ENCODE data around the gene PHTF1.
"Not testable (repeated sequence)": the region's sequence is repeated elsewhere in the genome, so short reads cannot be mapped to it uniquely, and the experiment has no call there.

Gene PHTF1

DNA sequence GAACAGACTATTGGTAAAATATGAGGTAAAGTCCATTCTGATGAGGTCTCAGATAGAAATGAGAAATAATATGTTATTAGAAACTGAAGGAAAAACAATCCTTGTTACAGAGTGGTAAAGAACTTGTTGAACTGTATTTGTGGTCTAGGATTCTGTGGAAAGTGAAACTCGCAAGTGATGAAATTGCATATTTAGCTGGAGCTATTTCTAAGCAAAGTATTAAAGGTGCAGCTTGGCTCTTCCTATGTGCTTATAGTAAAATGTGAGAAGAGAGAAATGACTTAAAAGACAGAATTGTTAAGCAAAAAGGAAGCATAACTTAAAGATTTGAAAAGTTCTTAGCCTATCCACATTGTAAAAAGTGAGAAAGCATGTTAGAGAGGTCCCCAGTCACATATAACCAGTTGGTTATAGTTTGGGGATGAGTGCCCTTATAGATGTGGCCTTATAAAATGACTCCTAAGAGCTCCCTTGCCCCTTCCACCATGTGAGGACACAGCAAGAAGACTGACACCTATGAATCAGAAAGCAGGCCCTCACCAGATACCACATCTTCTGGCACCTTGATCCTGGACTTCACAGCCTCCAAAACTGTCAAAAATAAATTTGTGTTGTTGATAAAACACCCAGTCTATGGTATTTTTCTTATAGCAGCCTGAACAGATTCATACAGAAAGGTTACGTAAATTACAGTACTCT, 24.8 kb downstream of the PHTF1 start:
- H3K9me3 ChIP-seq (ENCODE audit: control insufficient read depth in 2 of 2, low read length in 2 of 2), result no peaks in the 10 kb centered on the region
- H3K4me3 ChIP-seq (ENCODE audit: low read length in 2 of 2), result no peak overlapping the region
- H3K36me3 ChIP-seq (ENCODE audit: control insufficient read depth in 2 of 2, insufficient read depth in 2 of 2, low read length in 2 of 2), result peaks cover 3 to 14% of the 10 kb centered on the region in 2 donors
- no peak overlapping the region for H3K9ac ChIP-seq (ENCODE audit: low read depth in 1 of 2, low read length in 2 of 2)
- H3K27me3 ChIP-seq (ENCODE audit: control insufficient read depth in 2 of 2, insufficient read depth in 2 of 2, low read length in 2 of 2), result no peaks in the 10 kb centered on the region
- no peaks in the 10 kb centered on the region for H3K4me1 ChIP-seq (ENCODE audit: control insufficient read depth in 2 of 2, insufficient read depth in 2 of 2, low read length in 2 of 2)
- H3K27ac ChIP-seq (ENCODE audit: low read depth in 2 of 2, low read length in 2 of 2), result no peak overlapping the region

DNA sequence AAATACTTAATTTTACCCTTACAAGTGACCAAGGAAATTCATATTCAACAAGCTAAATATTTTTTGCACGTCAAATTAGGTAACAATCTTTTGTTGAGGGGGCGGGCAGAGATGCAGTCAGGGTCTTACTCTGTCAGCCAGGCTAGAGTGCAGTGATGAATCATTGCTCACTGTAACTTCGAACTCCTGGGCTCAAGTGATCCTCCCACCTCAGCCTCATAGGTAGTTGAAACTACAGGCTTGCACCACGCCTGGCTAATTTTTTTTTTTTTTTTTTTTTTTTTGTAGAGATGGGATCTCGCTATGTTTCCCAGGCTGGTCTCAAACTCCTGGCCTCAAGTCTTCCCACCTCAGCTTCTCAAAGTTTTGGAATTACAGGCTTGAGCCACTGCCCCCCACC, 26.5 kb downstream of the PHTF1 start:
- no peaks in the 10 kb centered on the region for H3K4me1 ChIP-seq (ENCODE audit: control insufficient read depth in 2 of 2, insufficient read depth in 2 of 2, low read length in 2 of 2)
- peaks cover 4 to 10% of the 10 kb centered on the region in 2 donors for H3K36me3 ChIP-seq (ENCODE audit: control insufficient read depth in 2 of 2, insufficient read depth in 2 of 2, low read length in 2 of 2)
- H3K4me3 ChIP-seq (ENCODE audit: low read length in 2 of 2), result no peak overlapping the region
- H3K27me3 ChIP-seq (ENCODE audit: control insufficient read depth in 2 of 2, insufficient read depth in 2 of 2, low read length in 2 of 2), result no peaks in the 10 kb centered on the region
- H3K9ac ChIP-seq (ENCODE audit: low read depth in 1 of 2, low read length in 2 of 2), result no peak overlapping the region
- H3K27ac ChIP-seq (ENCODE audit: low read depth in 2 of 2, low read length in 2 of 2), result no peak overlapping the region
- H3K9me3 ChIP-seq (ENCODE audit: control insufficient read depth in 2 of 2, low read length in 2 of 2), result no peaks in the 10 kb centered on the region

DNA sequence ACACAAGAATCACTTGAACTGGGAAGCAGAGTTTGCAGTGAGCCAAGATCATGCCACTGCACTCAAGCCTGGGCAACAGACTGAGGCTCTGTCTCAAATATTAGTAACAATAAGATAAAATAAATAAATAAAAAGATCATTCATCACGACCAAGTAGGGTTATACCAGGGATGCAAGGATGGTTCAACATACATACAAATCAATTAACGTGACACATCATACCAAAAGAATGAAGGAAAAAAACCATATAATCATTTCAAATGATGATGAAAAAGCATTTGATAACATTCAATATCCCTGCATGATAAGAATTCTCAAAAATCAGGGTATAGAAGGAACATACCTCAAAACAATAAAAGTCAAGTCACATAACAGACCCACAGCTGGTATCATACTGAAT, 38.3 kb downstream of the PHTF1 start:
- Histone ChIP-seq H3K27me3 (ENCODE audit: control insufficient read depth in 2 of 2, insufficient read depth in 2 of 2, low read length in 2 of 2) (no peaks in the 10 kb centered on the region), H3K27ac (ENCODE audit: low read depth in 2 of 2, low read length in 2 of 2) (no peak overlapping the region), H3K9me3 (ENCODE audit: control insufficient read depth in 2 of 2, low read length in 2 of 2) (no peaks in the 10 kb centered on the region), H3K9ac (ENCODE audit: low read depth in 1 of 2, low read length in 2 of 2) (no peak overlapping the region), H3K36me3 (ENCODE audit: control insufficient read depth in 2 of 2, insufficient read depth in 2 of 2, low read length in 2 of 2) (peaks cover 0 to 3% of the 10 kb centered on the region in 2 donors), H3K4me3 (ENCODE audit: low read length in 2 of 2) (no peak overlapping the region), H3K4me1 (ENCODE audit: control insufficient read depth in 2 of 2, insufficient read depth in 2 of 2, low read length in 2 of 2) (no peaks in the 10 kb centered on the region)

DNA sequence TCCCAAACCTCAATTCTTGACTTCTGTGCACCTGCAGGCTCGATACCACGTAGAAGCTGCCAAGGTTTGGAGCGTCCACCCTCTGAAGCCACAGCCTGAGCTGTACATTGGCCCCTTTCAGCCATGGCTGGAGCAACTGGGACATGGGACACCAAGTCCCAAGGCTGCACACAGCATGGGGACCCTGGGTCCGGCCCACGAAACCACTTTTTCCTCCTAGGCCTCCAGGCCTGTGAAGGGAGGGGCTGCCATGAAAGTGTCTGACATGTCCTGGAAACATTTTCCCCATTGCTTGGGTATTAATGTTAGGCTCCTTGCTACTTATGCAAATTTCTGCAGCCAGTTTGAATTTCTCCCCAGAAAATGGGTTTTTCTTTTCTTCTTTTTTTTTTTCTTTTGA, 40.7 kb downstream of the PHTF1 start:
- not testable (repeated sequence) for H3K9ac ChIP-seq (ENCODE audit: low read depth in 1 of 2, low read length in 2 of 2); H3K36me3 ChIP-seq (ENCODE audit: control insufficient read depth in 2 of 2, insufficient read depth in 2 of 2, low read length in 2 of 2); H3K27me3 ChIP-seq (ENCODE audit: control insufficient read depth in 2 of 2, insufficient read depth in 2 of 2, low read length in 2 of 2); H3K27ac ChIP-seq (ENCODE audit: low read depth in 2 of 2, low read length in 2 of 2); H3K9me3 ChIP-seq (ENCODE audit: control insufficient read depth in 2 of 2, low read length in 2 of 2); H3K4me1 ChIP-seq (ENCODE audit: control insufficient read depth in 2 of 2, insufficient read depth in 2 of 2, low read length in 2 of 2); H3K4me3 ChIP-seq (ENCODE audit: low read length in 2 of 2)

DNA sequence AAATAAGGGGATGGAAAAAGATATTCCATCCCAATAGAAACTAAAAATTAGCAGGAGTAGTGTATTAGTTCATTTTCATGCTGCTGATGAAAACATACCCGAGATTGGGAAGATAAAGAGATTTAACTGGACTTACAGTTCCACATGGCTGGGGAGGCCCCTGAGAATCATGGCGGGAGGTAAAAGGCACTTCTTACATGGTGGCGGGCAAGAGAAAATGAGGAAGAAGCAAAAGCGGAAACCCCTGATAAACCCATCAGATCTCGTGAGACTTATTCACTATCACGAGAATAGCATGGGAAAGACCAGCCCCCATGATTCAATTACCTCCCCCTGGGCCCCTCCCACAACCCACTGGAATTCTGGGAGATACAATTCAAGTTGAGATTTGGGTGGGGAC, 41.8 kb downstream of the PHTF1 start:
- H3K4me1 ChIP-seq (ENCODE audit: control insufficient read depth in 2 of 2, insufficient read depth in 2 of 2, low read length in 2 of 2); H3K4me3 ChIP-seq (ENCODE audit: low read length in 2 of 2); H3K9ac ChIP-seq (ENCODE audit: low read depth in 1 of 2, low read length in 2 of 2); H3K27me3 ChIP-seq (ENCODE audit: control insufficient read depth in 2 of 2, insufficient read depth in 2 of 2, low read length in 2 of 2); H3K27ac ChIP-seq (ENCODE audit: low read depth in 2 of 2, low read length in 2 of 2); H3K9me3 ChIP-seq (ENCODE audit: control insufficient read depth in 2 of 2, low read length in 2 of 2); H3K36me3 ChIP-seq (ENCODE audit: control insufficient read depth in 2 of 2, insufficient read depth in 2 of 2, low read length in 2 of 2): not testable (repeated sequence)

DNA sequence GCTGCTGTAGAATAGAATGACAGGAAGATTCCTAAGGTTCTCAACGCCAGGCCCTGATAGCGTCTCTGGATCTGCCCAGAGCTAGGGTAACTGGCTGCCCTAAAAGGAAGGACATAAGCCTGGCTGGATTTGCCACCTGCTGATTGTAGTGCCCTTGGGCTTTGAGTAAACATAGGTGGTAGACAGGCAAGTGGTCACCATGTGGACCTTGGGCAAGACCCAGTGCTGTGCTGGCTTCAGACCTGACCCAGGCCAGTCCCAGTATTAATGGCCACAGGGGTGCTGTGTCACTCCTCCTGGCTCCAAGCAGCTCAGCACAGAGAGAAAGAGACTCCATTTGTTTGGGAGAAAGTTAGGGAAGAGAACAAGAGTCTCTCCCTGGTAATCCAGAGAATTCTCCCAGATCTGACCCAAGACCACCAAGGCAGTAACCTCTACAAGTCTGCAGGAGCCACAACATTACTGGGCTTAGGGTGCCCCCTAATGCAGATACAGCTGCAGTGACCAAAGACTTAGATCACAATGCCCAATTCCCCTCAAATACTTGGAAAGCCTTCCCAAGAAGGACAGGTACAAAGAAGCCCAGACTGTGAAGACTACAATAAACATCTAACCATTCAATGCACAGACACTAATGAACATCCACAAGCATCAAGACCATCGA, 44.5 kb downstream of the PHTF1 start:
- H3K27me3 ChIP-seq (ENCODE audit: control insufficient read depth in 2 of 2, insufficient read depth in 2 of 2, low read length in 2 of 2), result no peaks in the 10 kb centered on the region
- no peaks in the 10 kb centered on the region for H3K4me1 ChIP-seq (ENCODE audit: control insufficient read depth in 2 of 2, insufficient read depth in 2 of 2, low read length in 2 of 2)
- peaks cover 7 to 10% of the 10 kb centered on the region in 2 donors for H3K36me3 ChIP-seq (ENCODE audit: control insufficient read depth in 2 of 2, insufficient read depth in 2 of 2, low read length in 2 of 2)
- H3K9me3 ChIP-seq (ENCODE audit: control insufficient read depth in 2 of 2, low read length in 2 of 2), result no peaks in the 10 kb centered on the region
- H3K9ac ChIP-seq (ENCODE audit: low read depth in 1 of 2, low read length in 2 of 2), result no peak overlapping the region
- no peak overlapping the region for H3K27ac ChIP-seq (ENCODE audit: low read depth in 2 of 2, low read length in 2 of 2)
- no peak overlapping the region for H3K4me3 ChIP-seq (ENCODE audit: low read length in 2 of 2)

DNA sequence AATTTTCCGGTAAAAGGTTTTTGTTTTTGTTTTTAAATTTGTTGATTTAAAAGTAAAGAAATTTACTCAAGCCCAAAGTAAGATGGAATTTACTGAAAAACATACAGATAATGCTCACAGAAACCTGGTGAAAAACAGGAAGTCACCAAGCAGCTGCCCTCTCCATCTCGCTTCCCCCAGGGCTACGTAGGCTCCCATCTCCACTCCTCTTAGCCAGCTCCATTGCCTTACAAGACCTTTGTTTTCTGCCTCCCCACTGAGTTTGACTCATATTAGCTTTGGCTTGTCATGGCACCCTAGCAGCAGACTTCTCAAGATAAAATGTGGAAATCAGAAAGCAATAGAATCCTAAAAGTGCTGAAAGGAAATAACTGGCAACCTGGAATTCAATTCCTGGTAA, 57.9 kb downstream of the PHTF1 start:
- no peaks in the 10 kb centered on the region for H3K27me3 ChIP-seq (ENCODE audit: control insufficient read depth in 2 of 2, insufficient read depth in 2 of 2, low read length in 2 of 2)
- H3K36me3 ChIP-seq (ENCODE audit: control insufficient read depth in 2 of 2, insufficient read depth in 2 of 2, low read length in 2 of 2), result no peaks in the 10 kb centered on the region
- H3K4me1 ChIP-seq (ENCODE audit: control insufficient read depth in 2 of 2, insufficient read depth in 2 of 2, low read length in 2 of 2), result no peaks in the 10 kb centered on the region
- H3K9me3 ChIP-seq (ENCODE audit: control insufficient read depth in 2 of 2, low read length in 2 of 2), result no peaks in the 10 kb centered on the region
- no peak overlapping the region for H3K4me3 ChIP-seq (ENCODE audit: low read length in 2 of 2)
- H3K9ac ChIP-seq (ENCODE audit: low read depth in 1 of 2, low read length in 2 of 2), result no peak overlapping the region
- no peak overlapping the region for H3K27ac ChIP-seq (ENCODE audit: low read depth in 2 of 2, low read length in 2 of 2)

DNA sequence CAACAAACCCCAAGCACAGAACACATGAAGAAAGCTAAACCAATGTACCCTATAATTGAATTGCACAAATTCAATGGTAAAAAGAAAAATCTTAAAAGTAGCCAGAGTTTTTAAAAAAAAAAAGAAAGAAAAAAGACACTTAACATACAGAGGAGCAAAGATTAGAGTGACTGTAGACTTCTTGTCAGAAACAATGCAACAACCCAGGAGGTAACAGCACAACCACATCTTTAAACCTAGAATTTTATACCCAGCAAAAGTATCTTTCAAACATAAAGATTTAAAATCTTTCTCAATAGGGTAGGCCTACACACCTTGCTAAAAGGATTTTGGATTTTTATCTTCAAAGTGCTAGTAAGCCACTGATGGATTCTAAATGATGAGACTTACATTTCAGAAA, 64.4 kb downstream of the PHTF1 start:
- Histone ChIP-seq H3K27ac (ENCODE audit: low read depth in 2 of 2, low read length in 2 of 2) (no peak overlapping the region), H3K4me3 (ENCODE audit: low read length in 2 of 2) (no peak overlapping the region), H3K36me3 (ENCODE audit: control insufficient read depth in 2 of 2, insufficient read depth in 2 of 2, low read length in 2 of 2) (peaks cover 0 to 4% of the 10 kb centered on the region in 2 donors), H3K27me3 (ENCODE audit: control insufficient read depth in 2 of 2, insufficient read depth in 2 of 2, low read length in 2 of 2) (no peaks in the 10 kb centered on the region), H3K4me1 (ENCODE audit: control insufficient read depth in 2 of 2, insufficient read depth in 2 of 2, low read length in 2 of 2) (no peaks in the 10 kb centered on the region), H3K9me3 (ENCODE audit: control insufficient read depth in 2 of 2, low read length in 2 of 2) (no peaks in the 10 kb centered on the region), H3K9ac (ENCODE audit: low read depth in 1 of 2, low read length in 2 of 2) (no peak overlapping the region)

DNA sequence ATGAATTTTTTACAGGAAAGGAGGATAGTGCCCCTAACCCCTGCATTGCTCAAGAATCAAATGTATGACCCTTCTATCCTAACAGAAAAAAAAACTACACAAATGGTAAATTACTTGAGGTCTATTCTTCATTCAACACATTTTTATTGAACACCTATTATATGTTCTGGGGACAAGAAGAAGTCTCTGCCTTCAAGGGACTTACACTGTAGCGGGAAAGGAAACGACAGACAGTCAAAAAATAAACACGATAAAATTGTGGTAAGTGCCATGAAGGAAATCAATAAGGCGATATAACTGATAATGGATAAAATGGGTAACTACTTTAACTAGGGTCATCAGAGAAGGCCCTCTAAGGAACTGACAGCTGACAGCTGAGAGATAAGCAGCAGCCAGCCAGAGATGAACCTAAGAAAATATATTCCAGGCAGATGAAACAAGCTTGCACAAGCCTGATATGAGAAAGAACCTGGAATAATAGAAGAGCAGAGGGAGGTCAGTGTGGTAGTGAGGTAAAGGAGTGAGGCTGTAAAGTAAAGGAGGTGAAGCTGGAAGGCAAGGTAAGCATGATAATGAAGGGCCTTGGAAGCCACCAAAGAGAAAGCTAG, 66.4 kb downstream of the PHTF1 start:
- no peaks in the 10 kb centered on the region for H3K9me3 ChIP-seq (ENCODE audit: control insufficient read depth in 2 of 2, low read length in 2 of 2)
- no peak overlapping the region for H3K27ac ChIP-seq (ENCODE audit: low read depth in 2 of 2, low read length in 2 of 2)
- H3K4me3 ChIP-seq (ENCODE audit: low read length in 2 of 2), result no peak overlapping the region
- peaks cover 0 to 4% of the 10 kb centered on the region in 2 donors for H3K36me3 ChIP-seq (ENCODE audit: control insufficient read depth in 2 of 2, insufficient read depth in 2 of 2, low read length in 2 of 2)
- no peaks in the 10 kb centered on the region for H3K4me1 ChIP-seq (ENCODE audit: control insufficient read depth in 2 of 2, insufficient read depth in 2 of 2, low read length in 2 of 2)
- no peak overlapping the region for H3K9ac ChIP-seq (ENCODE audit: low read depth in 1 of 2, low read length in 2 of 2)
- no peaks in the 10 kb centered on the region for H3K27me3 ChIP-seq (ENCODE audit: control insufficient read depth in 2 of 2, insufficient read depth in 2 of 2, low read length in 2 of 2)

DNA sequence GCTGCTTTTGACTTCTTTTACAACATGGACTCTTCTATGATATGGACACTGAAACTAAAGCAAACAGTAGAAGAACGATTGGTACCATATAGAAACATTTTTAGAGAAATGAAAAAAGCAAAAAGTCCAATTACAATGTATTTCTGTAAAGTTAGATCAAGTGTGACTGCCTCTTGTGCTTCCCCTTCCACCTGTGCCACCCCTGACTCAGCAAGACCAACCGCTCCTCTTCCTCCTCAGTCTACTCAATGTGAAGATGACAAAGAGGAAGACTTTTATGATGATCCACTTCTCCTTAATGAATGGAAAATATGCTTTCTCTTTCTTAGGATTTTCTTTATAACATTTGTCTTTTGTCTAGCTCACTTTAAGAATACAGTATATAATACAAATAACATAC, 66.9 kb downstream of the PHTF1 start:
- Histone ChIP-seq H3K4me1 (ENCODE audit: control insufficient read depth in 2 of 2, insufficient read depth in 2 of 2, low read length in 2 of 2) (no peaks in the 10 kb centered on the region), H3K4me3 (ENCODE audit: low read length in 2 of 2) (no peak overlapping the region), H3K27me3 (ENCODE audit: control insufficient read depth in 2 of 2, insufficient read depth in 2 of 2, low read length in 2 of 2) (no peaks in the 10 kb centered on the region), H3K9me3 (ENCODE audit: control insufficient read depth in 2 of 2, low read length in 2 of 2) (no peaks in the 10 kb centered on the region), H3K9ac (ENCODE audit: low read depth in 1 of 2, low read length in 2 of 2) (no peak overlapping the region), H3K27ac (ENCODE audit: low read depth in 2 of 2, low read length in 2 of 2) (no peak overlapping the region), H3K36me3 (ENCODE audit: control insufficient read depth in 2 of 2, insufficient read depth in 2 of 2, low read length in 2 of 2) (peaks cover 0 to 4% of the 10 kb centered on the region in 2 donors)

Data from mucosa of rectum (tissue), 2 donors.